HepG2 (cell line): ENCODE data around the gene NEGR1. TPM values are rescaled to one million over a fixed set of nuclear protein-coding genes. Genes with fewer than 3 reads are reported as not detected.

Source experiments
- ATAC-seq: fragments of 200-7000 bp; cut with Tn5 transposase; 3 replicates; pipeline ENCODE4 v1.9.1; 2020; ENCODE audit warnings: mild to moderate bottlenecking, moderate library complexity
- BruUV-seq: library from RNA; stranded (reverse); fragments of 400-500 nt; replicated peaks from 2 replicates; lab custom pipeline; 2021; lab: Mats Ljungman, UMichigan
- CTCF ChIA-PET: fragments of 300-600 bp; formaldehyde crosslinking; extraction: SDS; loops from one replicate; lab custom pipeline; 2021; ENCODE audit warnings: low total read pairs, inconsistent platforms, low intra/inter-chr PET ratio; lab: Yijun Ruan, JAX
- POLR2A ChIA-PET: fragments of 350-600 bp; sonication (Branson Sonifier 250); formaldehyde crosslinking; loops from one replicate; lab custom pipeline; 2020; ENCODE audit warnings: antibody characterized with exemption, inconsistent platforms; lab: Yijun Ruan, JAX
- DNase-seq: peaks from one replicate; pipeline ENCODE4 v3.0.0-alpha.2; 2015; ENCODE audit warnings: low spot score
- FAIRE-seq: peaks from 3 replicates; lab custom pipeline; 2011; peaks lifted over from hg19 to GRCh38; lab: Jason Lieb, UNC
- H2AFZ ChIP-seq: one replicate; pipeline ENCODE4 v1.6.1; 2011; ENCODE audit warnings: low read length, inconsistent platforms
- H3K27ac ChIP-seq: fragments of 300-600 bp; 3 replicates; pipeline ENCODE4 v1.8.0; 2011; ENCODE audit warnings: mixed run types, mild to moderate bottlenecking, mixed read lengths, low read length, inconsistent platforms; ENCODE audit not compliant: insufficient read depth; ENCODE audit errors: extremely low read length
- H3K27me3 ChIP-seq, 2 experiments: fragments of 200-600 bp in 1 of 2; 2 replicates in 1 of 2; 3 replicates in 1 of 2; pipeline versions ENCODE4 v1.6.0 to v1.8.0; 2011; ENCODE audit warnings: low read length in 2 of 2, mild to moderate bottlenecking in 2 of 2, moderate library complexity in 2 of 2, inconsistent platforms in 1 of 2; ENCODE audit not compliant: insufficient read depth in 2 of 2, control insufficient read depth in 1 of 2
- H3K36me3 ChIP-seq, 2 experiments: fragments of 200-600 bp in 1 of 2; replicated peaks in 1 of 2; 2 replicates in 1 of 2; 3 replicates in 1 of 2; pipeline versions ENCODE4 v1.5.1 to v1.8.0; 2011; ENCODE audit warnings: low read length in 2 of 2, inconsistent platforms in 1 of 2; ENCODE audit not compliant: insufficient read depth in 2 of 2, control insufficient read depth in 1 of 2
- H3K4me1 ChIP-seq: 2 replicates; pipeline ENCODE4 v1.5.1; 2012; ENCODE audit warnings: low read length, inconsistent platforms; ENCODE audit not compliant: insufficient read depth
- H3K4me2 ChIP-seq: 2 replicates; pipeline ENCODE4 v1.6.0; 2011; ENCODE audit warnings: low read depth, low read length, inconsistent platforms
- H3K4me3 ChIP-seq, 3 experiments: fragments of 200-600 bp in 1 of 3; sonication (generic), shearing (Covaris generic) in 1 of 3; replicated peaks in 1 of 3; 2 replicates each; pipeline ENCODE4 v1.5.1; 2011 to 2016; ENCODE audit warnings: low read length in 3 of 3, inconsistent platforms in 2 of 3, low read depth in 2 of 3, mild to moderate bottlenecking in 2 of 3, control low read depth in 1 of 3, mixed read lengths in 1 of 3; ENCODE audit not compliant: insufficient read depth in 1 of 3
- H3K79me2 ChIP-seq: one replicate; pipeline ENCODE4 v1.6.1; 2011; ENCODE audit warnings: low read length, inconsistent platforms; ENCODE audit not compliant: insufficient read depth
- H3K9ac ChIP-seq: 2 replicates; pipeline ENCODE4 v1.6.0; 2011; ENCODE audit warnings: mild to moderate bottlenecking, low read depth, low read length, inconsistent platforms; ENCODE audit not compliant: insufficient read depth
- H3K9me3 ChIP-seq: 2 replicates; pipeline ENCODE4 v1.5.1; 2012; ENCODE audit warnings: mild to moderate bottlenecking, low read length
- H4K20me1 ChIP-seq: 2 replicates; pipeline ENCODE4 v1.6.0; 2011; ENCODE audit warnings: inconsistent platforms, mild to moderate bottlenecking, low read length, moderate library complexity; ENCODE audit not compliant: insufficient read depth
- CBFB ChIP-seq: sonication (generic); formaldehyde crosslinking; IDR thresholded peaks from 2 replicates; pipeline ENCODE4 v1.4.0; 2020; ENCODE audit warnings: missing genetic modification reagents
- KLF11 ChIP-seq: IDR thresholded peaks from 2 replicates; pipeline ENCODE4 v1.6.1; 2016; ENCODE audit warnings: missing compliant biosample characterization
- KLF9 ChIP-seq: IDR thresholded peaks from 2 replicates; pipeline ENCODE4 v1.6.1; 2016; ENCODE audit warnings: low read depth
- MAF1 ChIP-seq: sonication (generic); formaldehyde crosslinking; IDR thresholded peaks from 2 replicates; pipeline ENCODE4 v1.5.0; 2020; ENCODE audit warnings: missing genetic modification reagents, borderline replicate concordance
- RFXANK ChIP-seq: IDR thresholded peaks from 2 replicates; pipeline ENCODE4 v1.6.1; 2016
- SNAPC4 ChIP-seq: sonication (generic); formaldehyde crosslinking; IDR thresholded peaks from 2 replicates; pipeline ENCODE4 v1.4.0; 2020; ENCODE audit warnings: mild to moderate bottlenecking, missing genetic modification reagents
- THRA ChIP-seq: sonication (generic); formaldehyde crosslinking; IDR thresholded peaks from 2 replicates; pipeline ENCODE4 v1.4.0; 2020; ENCODE audit warnings: missing genetic modification reagents, borderline replicate concordance
- ZKSCAN8 ChIP-seq: IDR thresholded peaks from 2 replicates; pipeline ENCODE4 v1.6.1; 2016; ENCODE audit warnings: borderline replicate concordance, missing genetic modification reagents, missing compliant biosample characterization
- ZNF296 ChIP-seq: sonication (generic); formaldehyde crosslinking; conservative IDR thresholded peaks from 2 replicates; pipeline ENCODE4 v1.5.0; 2020; ENCODE audit warnings: mild to moderate bottlenecking, missing genetic modification reagents
- WGBS: methylation state at CpG from one replicate; pipeline ENCODE4 v1.1.6; 2017; ENCODE audit warnings: low lambda C conversion rate; 5-methylcytosine and 5-hydroxymethylcytosine counted together
- in situ Hi-C: cut with HindIII; loops from 2 replicates; pipeline ENCODE4 v1.10.0; 2017; ENCODE audit warnings: low pct_unique_long_range_greater_than_20kb; ENCODE audit not compliant: extremely low pct_ligation_motif_present
- intact Hi-C: fragments of 100-400 bp; cut with micrococcal nuclease; formaldehyde crosslinking; loops from one replicate; pipeline ENCODE4 v1.10.0; 2022; ENCODE audit not compliant: unreplicated experiment
- polyA plus RNA-seq, 8 experiments: library from polyadenylated mRNA; depleted of rRNA in 3 of 8; stranded (reverse) in 7 of 8; unstranded in 1 of 8; fragments of >200 nt; fragmentation: Illumina TruSeq in 4 of 8; extraction: Trizol in 4 of 8; gene quantifications; 2 replicates each; pipeline versions ENCODE4 v1.2.1 to v1.2.3, GENCODE V29; 2011 to 2016; ENCODE audit warnings: low read depth in 4 of 8, missing spikeins in 1 of 8, mixed read lengths in 1 of 8; ENCODE audit not compliant: insufficient read depth in 1 of 8
- total RNA-seq, 5 experiments: library from RNA; depleted of rRNA; stranded (reverse); fragments of >200 nt; fragmentation: Illumina TruSeq; extraction: Trizol; gene quantifications; 2 replicates each; pipeline ENCODE4 v1.2.3, GENCODE V29; 2016; ENCODE audit warnings: low read depth in 1 of 5
- TF ChIP-seq, protein P1 (sequence below): sonication (generic); formaldehyde crosslinking; IDR thresholded peaks from one replicate; pipeline ENCODE4 v1.5.1; 2020; ENCODE audit warnings: mild to moderate bottlenecking, missing genetic modification reagents; ENCODE audit errors: not compliant biosample characterization

NEGR1 gene
- total and polyA plus RNA-seq, 2 of the 13 experiments (the other 11 are each of a cell fraction or from before 2014, with no cell fraction given): not detected

GRCh38 chr1:71770121-71770520 lies 512.2 kb downstream of the NEGR1 start (continued):
- no peak for TF ChIP-seq SNAPC4 (CRISPR knock-in tag)
- TF ChIP-seq KLF9 (CRISPR knock-in tag): no peak
- TF ChIP-seq CBFB (CRISPR knock-in tag): no peak
- TF ChIP-seq ZNF296: no peak
- no peak for TF ChIP-seq THRA (CRISPR knock-in tag)
- no peak for TF ChIP-seq MAF1 (CRISPR knock-in tag)
- TF ChIP-seq RFXANK (CRISPR knock-in tag): no peak

DNA sequence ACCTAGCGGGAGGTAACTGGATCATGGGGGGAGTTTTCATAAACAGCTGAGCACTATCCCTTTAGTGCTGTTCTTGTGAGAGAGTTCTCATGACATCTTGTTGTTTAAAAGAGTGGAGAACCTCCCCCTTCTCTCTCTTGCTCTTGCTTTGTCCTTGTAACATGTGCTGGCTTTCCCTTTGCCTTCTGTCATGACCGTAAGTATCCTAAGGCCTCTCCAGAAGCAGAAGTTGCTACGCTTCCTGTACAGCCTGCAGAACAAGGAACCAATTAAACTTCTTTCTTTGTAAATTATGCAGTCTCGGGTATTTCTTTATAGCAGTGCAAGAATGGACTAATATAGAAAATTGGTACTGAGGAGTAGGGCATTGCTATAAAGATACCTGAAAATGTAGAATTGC lies 515.6 kb downstream of the NEGR1 start:
- no peak overlapping the region for H3K4me3 ChIP-seq
- H2AFZ ChIP-seq: no peak overlapping the region
- H4K20me1 ChIP-seq: no peaks in the 10 kb centered on the region
- no peaks in the 10 kb centered on the region for H3K27me3 ChIP-seq
- in situ Hi-C loops (no loop called here), intact Hi-C loops (no loop called here)
- no peak for FAIRE-seq
- ATAC-seq: no peak
- 18% methylated on average over 4 of the region's 4 CpGs for WGBS
- H3K79me2 ChIP-seq: no peaks in the 10 kb centered on the region
- no peaks in the 10 kb centered on the region for H3K4me1 ChIP-seq
- no peak overlapping the region for H3K9ac ChIP-seq
- peaks cover 20% of the 10 kb centered on the region; the same call in 1 of the 2 replicates for H3K9me3 ChIP-seq
- ChIA-PET POLR2A (no interaction called here), CTCF (no interaction called here)
- no peaks in the 10 kb centered on the region for H3K36me3 ChIP-seq
- H3K4me2 ChIP-seq: no peak overlapping the region
- DNase-seq: no peak
- BruUV-seq: no TSS peak
- no peak overlapping the region for H3K27ac ChIP-seq
- TF ChIP-seq KLF11 (CRISPR knock-in tag): no peak
- TF ChIP-seq, protein P1, sequence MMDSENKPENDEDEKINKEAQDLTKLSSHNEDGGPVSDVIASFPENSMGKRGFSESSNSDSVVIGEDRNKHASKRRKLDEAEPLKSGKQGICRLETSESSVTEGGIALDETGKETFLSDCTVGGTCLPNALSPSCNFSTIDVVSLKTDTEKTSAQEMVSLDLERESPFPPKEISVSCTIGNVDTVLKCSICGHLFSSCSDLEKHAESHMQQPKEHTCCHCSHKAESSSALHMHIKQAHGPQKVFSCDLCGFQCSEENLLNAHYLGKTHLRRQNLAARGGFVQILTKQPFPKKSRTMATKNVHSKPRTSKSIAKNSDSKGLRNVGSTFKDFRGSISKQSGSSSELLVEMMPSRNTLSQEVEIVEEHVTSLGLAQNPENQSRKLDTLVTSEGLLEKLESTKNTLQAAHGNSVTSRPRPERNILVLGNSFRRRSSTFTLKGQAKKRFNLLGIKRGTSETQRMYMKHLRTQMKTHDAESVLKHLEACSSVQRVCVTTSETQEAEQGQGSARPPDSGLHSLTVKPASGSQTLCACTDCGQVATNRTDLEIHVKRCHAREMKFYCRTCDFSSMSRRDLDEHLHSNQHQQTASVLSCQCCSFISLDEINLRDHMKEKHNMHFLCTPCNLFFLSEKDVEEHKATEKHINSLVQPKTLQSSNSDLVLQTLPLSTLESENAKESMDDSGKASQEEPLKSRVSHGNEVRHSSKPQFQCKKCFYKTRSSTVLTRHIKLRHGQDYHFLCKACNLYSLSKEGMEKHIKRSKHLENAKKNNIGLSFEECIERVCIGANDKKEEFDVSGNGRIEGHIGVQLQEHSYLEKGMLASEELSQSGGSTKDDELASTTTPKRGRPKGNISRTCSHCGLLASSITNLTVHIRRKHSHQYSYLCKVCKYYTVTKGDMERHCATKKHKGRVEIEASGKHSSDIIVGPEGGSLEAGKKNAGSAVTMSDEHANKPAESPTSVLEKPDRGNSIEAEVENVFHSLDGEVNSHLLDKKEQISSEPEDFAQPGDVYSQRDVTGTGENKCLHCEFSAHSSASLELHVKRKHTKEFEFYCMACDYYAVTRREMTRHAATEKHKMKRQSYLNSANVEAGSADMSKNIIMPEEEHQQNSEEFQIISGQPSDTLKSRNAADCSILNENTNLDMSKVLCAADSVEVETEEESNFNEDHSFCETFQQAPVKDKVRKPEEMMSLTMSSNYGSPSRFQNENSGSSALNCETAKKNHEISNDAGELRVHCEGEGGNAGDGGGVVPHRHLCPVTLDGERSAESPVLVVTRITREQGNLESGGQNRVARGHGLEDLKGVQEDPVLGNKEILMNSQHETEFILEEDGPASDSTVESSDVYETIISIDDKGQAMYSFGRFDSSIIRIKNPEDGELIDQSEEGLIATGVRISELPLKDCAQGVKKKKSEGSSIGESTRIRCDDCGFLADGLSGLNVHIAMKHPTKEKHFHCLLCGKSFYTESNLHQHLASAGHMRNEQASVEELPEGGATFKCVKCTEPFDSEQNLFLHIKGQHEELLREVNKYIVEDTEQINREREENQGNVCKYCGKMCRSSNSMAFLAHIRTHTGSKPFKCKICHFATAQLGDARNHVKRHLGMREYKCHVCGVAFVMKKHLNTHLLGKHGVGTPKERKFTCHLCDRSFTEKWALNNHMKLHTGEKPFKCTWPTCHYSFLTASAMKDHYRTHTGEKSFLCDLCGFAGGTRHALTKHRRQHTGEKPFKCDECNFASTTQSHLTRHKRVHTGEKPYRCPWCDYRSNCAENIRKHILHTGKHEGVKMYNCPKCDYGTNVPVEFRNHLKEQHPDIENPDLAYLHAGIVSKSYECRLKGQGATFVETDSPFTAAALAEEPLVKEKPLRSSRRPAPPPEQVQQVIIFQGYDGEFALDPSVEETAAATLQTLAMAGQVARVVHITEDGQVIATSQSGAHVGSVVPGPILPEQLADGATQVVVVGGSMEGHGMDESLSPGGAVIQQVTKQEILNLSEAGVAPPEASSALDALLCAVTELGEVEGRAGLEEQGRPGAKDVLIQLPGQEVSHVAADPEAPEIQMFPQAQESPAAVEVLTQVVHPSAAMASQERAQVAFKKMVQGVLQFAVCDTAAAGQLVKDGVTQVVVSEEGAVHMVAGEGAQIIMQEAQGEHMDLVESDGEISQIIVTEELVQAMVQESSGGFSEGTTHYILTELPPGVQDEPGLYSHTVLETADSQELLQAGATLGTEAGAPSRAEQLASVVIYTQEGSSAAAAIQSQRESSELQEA (CRISPR knock-in tag): no peak
- TF ChIP-seq ZKSCAN8 (CRISPR knock-in tag): no peak
